ENCODE data around the gene C2orf80. TPM values are rescaled to one million over a fixed set of nuclear protein-coding genes. Genes with fewer than 3 reads are reported as not detected.

C2orf80 gene
- total and polyA plus RNA-seq, 5 donors from 2014 or later: not detected

DNA sequence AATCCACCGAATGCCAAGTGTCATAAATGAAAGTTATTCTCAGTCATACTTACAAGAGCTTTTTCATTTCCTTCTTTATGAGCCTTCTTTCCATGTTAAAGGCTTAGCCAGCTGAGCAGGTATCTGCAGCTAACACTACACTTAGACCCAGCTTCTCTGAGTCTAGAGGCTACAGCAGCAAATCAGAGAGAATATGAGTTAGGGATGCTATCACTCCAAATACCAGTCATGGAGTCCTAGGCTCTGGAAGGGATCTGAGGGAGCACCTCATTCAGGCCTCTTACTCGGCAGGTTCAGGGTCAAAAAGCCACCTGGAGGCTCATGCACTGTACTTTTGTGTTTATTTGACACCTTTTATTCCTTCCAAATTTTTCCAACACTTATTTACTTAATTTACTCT lies 2.9 kb downstream of the C2orf80 start:
- H3K27ac Mint-ChIP-seq: no peak overlapping the region
- Histone ChIP-seq H3K4me1 (ENCODE audit: control insufficient read depth, insufficient read depth, low read length, poor library complexity, severe bottlenecking) (no peaks in the 10 kb centered on the region), H3K36me3 (ENCODE audit: control insufficient read depth, insufficient read depth, low read length) (no peaks in the 10 kb centered on the region), H3K27ac (ENCODE audit: insufficient read depth, low read length, poor library complexity, severe bottlenecking) (no peak overlapping the region), H3K9me3 (ENCODE audit: control insufficient read depth in 2 of 2, low read length in 2 of 2) (no peaks in the 10 kb centered on the region), H3K27me3 (ENCODE audit: control insufficient read depth, insufficient read depth, low read length) (no peaks in the 10 kb centered on the region), H3K4me3 (ENCODE audit: low read depth, low read length) (no peak overlapping the region)
- DNase-seq (no peak), ATAC-seq (ENCODE audit: low read depth in 2 of 2) (no peak)
- no peak overlapping the region for H3K4me3 Mint-ChIP-seq
- H3K27me3 Mint-ChIP-seq: peaks cover 30% of the 10 kb centered on the region
- H3K36me3 Mint-ChIP-seq: no peaks in the 10 kb centered on the region
- peaks cover 0 to 8% (median 0%) of the 10 kb centered on the region in 4 donors for H3K4me1 Mint-ChIP-seq
- H3K9me3 Mint-ChIP-seq: no peaks in the 10 kb centered on the region

DNA sequence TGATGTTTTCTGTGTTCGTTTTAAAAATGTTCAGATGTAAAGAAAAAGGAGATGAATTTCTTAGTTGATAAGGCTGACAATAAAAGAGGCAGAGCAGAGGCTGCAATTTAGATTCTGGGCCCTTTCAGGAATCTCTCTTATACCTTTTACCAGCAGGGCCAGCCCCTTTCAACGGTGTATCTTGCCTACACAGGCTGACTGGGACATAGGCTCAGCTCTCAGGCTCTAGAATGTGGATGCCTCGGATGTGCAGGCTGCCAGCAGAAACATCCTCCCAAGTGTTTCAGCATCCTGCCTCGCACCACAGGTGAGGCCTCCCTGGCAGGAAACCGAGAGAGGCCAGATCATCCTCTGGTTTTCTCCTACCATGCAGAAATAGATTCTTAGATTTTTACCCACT lies 3.4 kb downstream of the C2orf80 start:
- no peaks in the 10 kb centered on the region for H3K36me3 Mint-ChIP-seq
- no peak overlapping the region for H3K27ac Mint-ChIP-seq
- no peak for ATAC-seq (ENCODE audit: low read depth in 2 of 2)

DNA sequence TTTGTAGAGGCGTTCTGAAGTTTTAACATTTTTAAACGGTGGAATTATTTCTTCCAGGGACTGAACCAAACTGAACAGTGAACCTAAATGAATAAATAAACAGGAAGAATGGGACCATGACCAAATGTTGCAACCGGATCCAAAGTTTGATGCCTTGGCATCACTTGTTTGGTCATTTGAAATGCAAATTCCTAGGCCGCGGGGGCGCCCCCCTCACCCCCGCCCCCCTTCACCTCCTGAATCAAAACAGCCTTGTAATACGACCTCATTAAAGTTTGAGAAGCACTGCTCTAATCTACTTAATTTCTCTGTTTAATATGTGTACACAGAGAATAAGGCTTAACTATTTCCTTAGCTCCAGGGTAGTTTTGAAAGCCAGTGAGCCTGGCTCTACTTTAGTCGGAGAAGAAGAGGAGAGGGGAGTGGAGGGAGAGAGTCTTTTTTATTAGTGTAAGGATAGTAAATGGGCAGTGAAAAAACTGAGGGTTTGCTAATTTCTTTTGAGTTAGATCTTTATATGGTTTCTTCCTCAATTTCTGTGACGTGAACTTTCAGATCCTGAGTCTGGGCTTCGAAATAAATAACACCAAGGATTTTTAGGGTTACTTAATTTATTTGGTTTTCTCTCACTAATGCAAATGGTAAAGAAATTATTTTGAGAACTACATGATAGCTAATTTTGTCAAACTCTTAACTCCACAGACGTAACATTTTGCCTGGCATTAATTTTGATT lies 5.7 kb downstream of the C2orf80 start:
- no peaks in the 10 kb centered on the region for H3K36me3 ChIP-seq (ENCODE audit: control insufficient read depth, insufficient read depth, low read length)
- no peaks in the 10 kb centered on the region for H3K4me1 ChIP-seq (ENCODE audit: control insufficient read depth, insufficient read depth, low read length, poor library complexity, severe bottlenecking)
- no peak overlapping the region for H3K4me3 ChIP-seq (ENCODE audit: low read depth, low read length)
- no peak overlapping the region for H3K27ac Mint-ChIP-seq
- no peak overlapping the region for H3K27ac ChIP-seq (ENCODE audit: insufficient read depth, low read length, poor library complexity, severe bottlenecking)
- ATAC-seq (ENCODE audit: low read depth in 2 of 2) (no peak), DNase-seq (no peak)
- H3K27me3 Mint-ChIP-seq: peaks cover 27% of the 10 kb centered on the region
- H3K36me3 Mint-ChIP-seq: no peaks in the 10 kb centered on the region
- no peaks in the 10 kb centered on the region for H3K9me3 ChIP-seq (ENCODE audit: control insufficient read depth in 2 of 2, low read length in 2 of 2)
- H3K27me3 ChIP-seq (ENCODE audit: control insufficient read depth, insufficient read depth, low read length): no peaks in the 10 kb centered on the region
- no peak overlapping the region for H3K4me3 Mint-ChIP-seq
- H3K9me3 Mint-ChIP-seq: no peaks in the 10 kb centered on the region
- peaks cover 0 to 8% (median 0%) of the 10 kb centered on the region in 4 donors for H3K4me1 Mint-ChIP-seq

More for the DNA sequence above, 3.4 kb downstream of the C2orf80 start:
- H3K4me1 Mint-ChIP-seq: peaks cover 0 to 8% (median 0%) of the 10 kb centered on the region in 4 donors
- Histone ChIP-seq H3K4me1 (ENCODE audit: control insufficient read depth, insufficient read depth, low read length, poor library complexity, severe bottlenecking) (no peaks in the 10 kb centered on the region), H3K27me3 (ENCODE audit: control insufficient read depth, insufficient read depth, low read length) (no peaks in the 10 kb centered on the region), H3K9me3 (ENCODE audit: control insufficient read depth in 2 of 2, low read length in 2 of 2) (no peaks in the 10 kb centered on the region), H3K27ac (ENCODE audit: insufficient read depth, low read length, poor library complexity, severe bottlenecking) (no peak overlapping the region), H3K4me3 (ENCODE audit: low read depth, low read length) (no peak overlapping the region), H3K36me3 (ENCODE audit: control insufficient read depth, insufficient read depth, low read length) (no peaks in the 10 kb centered on the region)
- H3K4me3 Mint-ChIP-seq: no peak overlapping the region
- DNase-seq: no peak
- H3K27me3 Mint-ChIP-seq: peaks cover 30% of the 10 kb centered on the region
- no peaks in the 10 kb centered on the region for H3K9me3 Mint-ChIP-seq

DNA sequence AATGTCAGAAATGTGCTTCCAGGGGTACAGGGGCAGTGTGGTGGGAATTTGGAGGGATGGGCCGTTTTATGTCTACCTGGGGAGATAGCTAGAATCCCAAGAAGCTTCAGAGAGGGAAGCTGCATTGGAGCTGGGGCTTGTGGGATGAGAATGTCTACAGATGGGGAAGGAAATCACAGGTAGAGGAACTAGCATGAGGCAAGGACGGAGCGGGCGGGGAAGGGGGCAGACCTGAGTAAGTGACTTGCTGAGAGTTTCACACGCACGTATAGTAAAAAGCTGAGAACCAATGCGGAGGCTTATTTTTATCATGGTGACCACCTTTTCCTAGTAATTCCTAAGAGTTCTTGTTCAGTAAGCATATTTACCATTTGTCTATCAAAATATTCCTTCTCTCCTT lies 6.3 kb downstream of the C2orf80 start:
- no peaks in the 10 kb centered on the region for H3K27me3 ChIP-seq (ENCODE audit: control insufficient read depth, insufficient read depth, low read length)
- no peak overlapping the region for H3K4me3 ChIP-seq (ENCODE audit: low read depth, low read length)
- Mint-ChIP-seq H3K4me3 (no peak overlapping the region), H3K27ac (no peak overlapping the region), H3K4me1 (peaks cover 0 to 8% (median 0%) of the 10 kb centered on the region in 4 donors), H3K27me3 (peaks cover 27% of the 10 kb centered on the region), H3K9me3 (no peaks in the 10 kb centered on the region), H3K36me3 (no peaks in the 10 kb centered on the region)
- H3K27ac ChIP-seq (ENCODE audit: insufficient read depth, low read length, poor library complexity, severe bottlenecking): no peak overlapping the region
- no peak for DNase-seq
- no peaks in the 10 kb centered on the region for H3K9me3 ChIP-seq (ENCODE audit: control insufficient read depth in 2 of 2, low read length in 2 of 2)
- no peak for ATAC-seq (ENCODE audit: low read depth in 2 of 2)
- H3K4me1 ChIP-seq (ENCODE audit: control insufficient read depth, insufficient read depth, low read length, poor library complexity, severe bottlenecking): no peaks in the 10 kb centered on the region
- H3K36me3 ChIP-seq (ENCODE audit: control insufficient read depth, insufficient read depth, low read length): no peaks in the 10 kb centered on the region

DNA sequence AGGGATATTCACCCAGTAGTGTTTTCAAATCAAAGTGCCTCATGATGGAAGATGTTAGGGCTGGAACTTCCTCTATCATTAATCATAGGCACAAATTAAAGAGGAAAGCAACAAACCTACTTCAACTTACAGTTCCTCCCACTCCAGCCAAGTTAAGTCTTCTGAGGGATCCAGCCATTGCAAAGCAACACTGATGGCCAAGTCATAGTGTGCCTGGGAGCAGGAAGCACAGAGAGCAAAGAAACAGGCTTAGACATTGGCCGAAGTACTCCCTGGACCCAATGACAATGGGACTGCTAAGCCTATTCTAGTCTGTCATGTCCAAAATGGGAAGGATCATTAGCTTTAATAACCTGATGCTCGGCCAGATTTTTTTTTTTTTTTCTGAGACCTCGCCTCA lies 7.0 kb downstream of the C2orf80 start:
- Mint-ChIP-seq H3K4me1 (peaks cover 0 to 8% (median 0%) of the 10 kb centered on the region in 4 donors), H3K27ac (no peak overlapping the region)

DNA sequence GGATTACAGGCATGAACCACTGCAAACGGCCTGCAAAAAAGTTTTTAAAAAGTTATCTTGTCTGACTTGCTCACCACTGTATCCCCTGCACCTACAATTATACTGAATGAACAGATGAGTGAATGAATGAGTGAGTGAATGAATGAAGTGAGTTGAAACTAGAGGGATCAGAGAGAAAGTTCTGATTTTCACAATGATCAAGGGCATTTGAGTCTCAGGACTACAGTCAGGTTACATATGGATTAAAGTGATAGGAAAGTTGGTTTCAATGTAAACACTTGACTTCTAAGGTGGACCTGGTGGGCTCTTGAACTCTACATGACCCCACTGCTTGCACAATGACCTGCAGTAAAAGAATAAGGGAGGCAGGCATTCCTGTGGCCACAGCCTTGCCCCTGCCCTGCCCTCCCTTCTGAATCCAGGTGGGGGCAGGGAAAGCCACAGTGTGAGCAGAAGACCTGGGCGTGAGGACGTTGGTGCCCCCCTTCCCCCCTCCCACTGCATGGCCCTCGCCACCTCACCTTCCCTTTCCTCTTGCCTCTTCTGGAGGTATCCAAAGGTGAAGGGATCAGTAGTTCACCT lies 10.7 kb downstream of the C2orf80 start:
- Histone ChIP-seq H3K27me3 (ENCODE audit: control insufficient read depth, insufficient read depth, low read length) (no peaks in the 10 kb centered on the region), H3K36me3 (ENCODE audit: control insufficient read depth, insufficient read depth, low read length) (no peaks in the 10 kb centered on the region), H3K9me3 (ENCODE audit: control insufficient read depth in 2 of 2, low read length in 2 of 2) (no peaks in the 10 kb centered on the region), H3K27ac (ENCODE audit: insufficient read depth, low read length, poor library complexity, severe bottlenecking) (no peak overlapping the region), H3K4me3 (ENCODE audit: low read depth, low read length) (no peak overlapping the region), H3K4me1 (ENCODE audit: control insufficient read depth, insufficient read depth, low read length, poor library complexity, severe bottlenecking) (no peaks in the 10 kb centered on the region)
- H3K27ac Mint-ChIP-seq: no peak overlapping the region
- ATAC-seq (ENCODE audit: low read depth in 2 of 2): no peak
- no peak overlapping the region for H3K4me3 Mint-ChIP-seq
- peaks cover 10% of the 10 kb centered on the region for H3K27me3 Mint-ChIP-seq
- H3K36me3 Mint-ChIP-seq: no peaks in the 10 kb centered on the region
- DNase-seq: no peak
- no peaks in the 10 kb centered on the region for H3K9me3 Mint-ChIP-seq
- peaks cover 0 to 4% (median 2%) of the 10 kb centered on the region in 4 donors for H3K4me1 Mint-ChIP-seq

More for the DNA sequence above, 7.0 kb downstream of the C2orf80 start:
- Mint-ChIP-seq H3K27me3 (peaks cover 27% of the 10 kb centered on the region), H3K9me3 (no peaks in the 10 kb centered on the region), H3K36me3 (no peaks in the 10 kb centered on the region), H3K4me3 (no peak overlapping the region)
- H3K9me3 ChIP-seq (ENCODE audit: control insufficient read depth in 2 of 2, low read length in 2 of 2): no peaks in the 10 kb centered on the region
- H3K4me3 ChIP-seq (ENCODE audit: low read depth, low read length): no peak overlapping the region
- no peaks in the 10 kb centered on the region for H3K27me3 ChIP-seq (ENCODE audit: control insufficient read depth, insufficient read depth, low read length)
- ATAC-seq (ENCODE audit: low read depth in 2 of 2) (no peak), DNase-seq (no peak)
- H3K27ac ChIP-seq (ENCODE audit: insufficient read depth, low read length, poor library complexity, severe bottlenecking): no peak overlapping the region
- no peaks in the 10 kb centered on the region for H3K36me3 ChIP-seq (ENCODE audit: control insufficient read depth, insufficient read depth, low read length)
- no peaks in the 10 kb centered on the region for H3K4me1 ChIP-seq (ENCODE audit: control insufficient read depth, insufficient read depth, low read length, poor library complexity, severe bottlenecking)

DNA sequence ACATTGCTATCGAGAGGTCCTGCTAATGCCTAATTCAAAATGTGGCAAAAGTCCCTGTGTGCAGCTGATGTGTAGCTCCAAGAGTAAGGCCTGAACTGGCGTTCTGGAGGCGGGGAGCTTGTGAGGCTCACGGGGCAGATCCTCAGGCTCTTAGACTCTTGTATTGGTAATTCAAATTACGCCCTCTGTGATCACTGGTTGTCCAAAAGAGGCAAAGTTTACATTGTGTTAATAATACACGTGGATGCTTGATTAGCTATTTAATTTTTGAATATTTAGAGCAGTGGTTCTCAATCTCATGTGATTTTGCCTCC lies 14.0 kb downstream of the C2orf80 start:
- no peak overlapping the region for H3K4me3 ChIP-seq (ENCODE audit: low read depth, low read length)
- no peak overlapping the region for H3K27ac Mint-ChIP-seq
- H3K27me3 Mint-ChIP-seq: peaks cover 6% of the 10 kb centered on the region
- no peaks in the 10 kb centered on the region for H3K4me1 ChIP-seq (ENCODE audit: control insufficient read depth, insufficient read depth, low read length, poor library complexity, severe bottlenecking)
- DNase-seq: no peak
- H3K4me1 Mint-ChIP-seq: peaks cover 0 to 4% (median 2%) of the 10 kb centered on the region in 4 donors
- no peaks in the 10 kb centered on the region for H3K36me3 ChIP-seq (ENCODE audit: control insufficient read depth, insufficient read depth, low read length)
- no peaks in the 10 kb centered on the region for H3K9me3 ChIP-seq (ENCODE audit: control insufficient read depth in 2 of 2, low read length in 2 of 2)
- no peaks in the 10 kb centered on the region for H3K9me3 Mint-ChIP-seq
- H3K27me3 ChIP-seq (ENCODE audit: control insufficient read depth, insufficient read depth, low read length): peaks cover 5% of the 10 kb centered on the region
- no peak for ATAC-seq (ENCODE audit: low read depth in 2 of 2)
- H3K4me3 Mint-ChIP-seq: no peak overlapping the region
- H3K36me3 Mint-ChIP-seq: no peaks in the 10 kb centered on the region
- no peak overlapping the region for H3K27ac ChIP-seq (ENCODE audit: insufficient read depth, low read length, poor library complexity, severe bottlenecking)

Measured in CD4-positive, CD25-positive, alpha-beta regulatory T cell (primary cell).